WERI-Rb-1 (cell line): ENCODE data around the gene ZNF77.

Experiments
- DNase-seq: peaks from one replicate; pipeline ENCODE4 v3.0.0-alpha.2; 2020
- H3K27ac ChIP-seq: fragments of 250-450 bp; sonication (Bioruptor Pico); 2 replicates; pipeline ENCODE4 v1.5.1; 2020; ENCODE audit warnings: mild to moderate bottlenecking, moderate library complexity
- H3K27me3 ChIP-seq: fragments of 250-450 bp; sonication (Bioruptor Pico); 2 replicates; pipeline ENCODE4 v1.5.1; 2021; ENCODE audit warnings: mild to moderate bottlenecking, low read depth, moderate library complexity; ENCODE audit not compliant: insufficient read depth, severe bottlenecking
- H3K36me3 ChIP-seq: fragments of 250-450 bp; sonication (Bioruptor Pico); 2 replicates; pipeline ENCODE4 v1.5.1; 2020; ENCODE audit warnings: mild to moderate bottlenecking, moderate library complexity
- H3K4me3 ChIP-seq: 2 replicates; pipeline ENCODE4 v1.5.1; 2011; ENCODE audit warnings: low read depth, mild to moderate bottlenecking, control low read depth, low read length
- H3K9me3 ChIP-seq: fragments of 250-450 bp; sonication (Bioruptor Pico); 2 replicates; pipeline ENCODE4 v1.5.1; 2021; ENCODE audit warnings: mild to moderate bottlenecking, moderate library complexity; ENCODE audit not compliant: severe bottlenecking
- TF ChIP-seq, protein P1 (sequence below): IDR thresholded peaks from 2 replicates; pipeline ENCODE4 v1.5.1; 2011; ENCODE audit warnings: low read depth, mild to moderate bottlenecking, control low read depth, inconsistent platforms, low read length

The ZNF77 gene

DNA sequence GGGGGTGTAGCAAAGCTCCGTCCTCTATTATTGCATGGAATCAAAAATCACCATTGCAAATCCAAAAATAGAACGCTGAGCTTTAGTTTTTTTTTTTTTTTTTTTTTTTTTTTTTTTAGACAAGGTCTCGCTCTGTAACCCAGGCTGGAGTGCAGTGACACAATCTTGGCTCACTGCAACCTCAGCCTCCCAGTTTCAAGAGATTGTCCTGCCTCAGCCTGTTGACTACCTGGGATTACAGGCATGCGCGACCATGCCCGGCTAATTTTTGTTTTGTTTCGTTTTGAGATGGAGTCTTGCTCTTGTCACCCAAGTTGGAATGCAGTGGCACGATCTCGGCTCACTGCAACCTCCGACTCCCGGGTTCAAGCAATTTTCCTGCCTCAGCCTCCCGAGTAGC is 15.3 kb upstream of the ZNF77 start:
- H3K27me3 ChIP-seq, result no peaks in the 10 kb centered on the region
- no peaks in the 10 kb centered on the region for H3K9me3 ChIP-seq
- no peak for DNase-seq
- no peak overlapping the region for H3K27ac ChIP-seq
- TF ChIP-seq, protein P1, sequence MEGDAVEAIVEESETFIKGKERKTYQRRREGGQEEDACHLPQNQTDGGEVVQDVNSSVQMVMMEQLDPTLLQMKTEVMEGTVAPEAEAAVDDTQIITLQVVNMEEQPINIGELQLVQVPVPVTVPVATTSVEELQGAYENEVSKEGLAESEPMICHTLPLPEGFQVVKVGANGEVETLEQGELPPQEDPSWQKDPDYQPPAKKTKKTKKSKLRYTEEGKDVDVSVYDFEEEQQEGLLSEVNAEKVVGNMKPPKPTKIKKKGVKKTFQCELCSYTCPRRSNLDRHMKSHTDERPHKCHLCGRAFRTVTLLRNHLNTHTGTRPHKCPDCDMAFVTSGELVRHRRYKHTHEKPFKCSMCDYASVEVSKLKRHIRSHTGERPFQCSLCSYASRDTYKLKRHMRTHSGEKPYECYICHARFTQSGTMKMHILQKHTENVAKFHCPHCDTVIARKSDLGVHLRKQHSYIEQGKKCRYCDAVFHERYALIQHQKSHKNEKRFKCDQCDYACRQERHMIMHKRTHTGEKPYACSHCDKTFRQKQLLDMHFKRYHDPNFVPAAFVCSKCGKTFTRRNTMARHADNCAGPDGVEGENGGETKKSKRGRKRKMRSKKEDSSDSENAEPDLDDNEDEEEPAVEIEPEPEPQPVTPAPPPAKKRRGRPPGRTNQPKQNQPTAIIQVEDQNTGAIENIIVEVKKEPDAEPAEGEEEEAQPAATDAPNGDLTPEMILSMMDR, result no peak
- H3K4me3 ChIP-seq, result no peak overlapping the region
- H3K36me3 ChIP-seq, result no peaks in the 10 kb centered on the region

DNA sequence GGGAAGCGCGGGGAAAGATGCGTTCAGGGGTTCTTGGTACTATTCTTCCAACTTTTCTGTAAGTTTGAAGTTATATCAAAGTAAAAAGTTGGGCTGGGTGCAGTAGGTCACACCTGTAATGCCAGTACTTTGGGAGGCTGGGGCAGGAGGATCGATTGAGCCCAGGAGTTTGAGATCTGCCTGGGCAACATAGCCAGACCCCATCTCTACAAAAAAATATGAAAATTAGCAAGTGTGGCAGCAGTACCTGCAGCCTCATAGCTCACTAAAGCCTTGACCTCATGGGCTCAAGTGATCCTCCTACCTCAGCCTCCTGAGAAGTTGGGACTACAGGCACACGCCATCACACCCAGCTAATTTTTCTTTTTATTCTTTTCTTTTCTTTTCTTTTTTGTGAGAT is 12.4 kb upstream of the ZNF77 start:
- Histone ChIP-seq H3K4me3 (no peak overlapping the region), H3K9me3 (no peaks in the 10 kb centered on the region), H3K36me3 (no peaks in the 10 kb centered on the region), H3K27ac (no peak overlapping the region), H3K27me3 (no peaks in the 10 kb centered on the region)
- TF ChIP-seq, protein P1, result no peak
- DNase-seq, result no peak

DNA sequence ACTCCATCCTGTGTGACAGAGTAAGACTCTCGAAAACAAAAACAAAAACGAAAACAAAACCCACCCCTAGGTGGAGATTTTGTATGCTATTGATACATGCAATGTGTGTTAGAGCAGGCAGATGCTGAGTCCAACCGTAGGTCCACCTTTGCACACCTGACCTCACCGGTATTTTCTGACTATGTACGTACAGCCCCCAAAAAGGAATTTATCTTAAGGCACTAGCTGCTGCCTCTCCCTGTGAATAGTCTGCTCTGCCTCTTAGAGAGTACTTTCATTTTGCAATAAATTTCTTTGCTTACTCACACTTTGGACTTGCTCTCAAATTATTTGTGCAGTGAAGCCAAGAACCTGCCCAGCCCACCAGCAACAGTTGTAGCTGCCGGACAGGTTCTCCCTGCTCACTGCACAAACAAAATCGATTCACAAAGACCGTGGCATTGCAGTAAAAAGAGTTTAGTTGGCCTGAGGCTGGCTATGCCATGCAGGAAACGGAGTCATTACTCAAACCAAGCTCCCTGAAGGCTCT is 8.2 kb upstream of the ZNF77 start:
- TF ChIP-seq, protein P1, result peak; percentile 17; the same call in 1 of the 2 replicates
- no peak overlapping the region for H3K27ac ChIP-seq
- no peak for DNase-seq
- no peaks in the 10 kb centered on the region for H3K27me3 ChIP-seq
- peak overlapping the region; percentile 11; the same call in 1 of the 2 replicates for H3K4me3 ChIP-seq
- H3K9me3 ChIP-seq, result no peaks in the 10 kb centered on the region
- H3K36me3 ChIP-seq, result no peaks in the 10 kb centered on the region; the same call in 1 of the 2 replicates

DNA sequence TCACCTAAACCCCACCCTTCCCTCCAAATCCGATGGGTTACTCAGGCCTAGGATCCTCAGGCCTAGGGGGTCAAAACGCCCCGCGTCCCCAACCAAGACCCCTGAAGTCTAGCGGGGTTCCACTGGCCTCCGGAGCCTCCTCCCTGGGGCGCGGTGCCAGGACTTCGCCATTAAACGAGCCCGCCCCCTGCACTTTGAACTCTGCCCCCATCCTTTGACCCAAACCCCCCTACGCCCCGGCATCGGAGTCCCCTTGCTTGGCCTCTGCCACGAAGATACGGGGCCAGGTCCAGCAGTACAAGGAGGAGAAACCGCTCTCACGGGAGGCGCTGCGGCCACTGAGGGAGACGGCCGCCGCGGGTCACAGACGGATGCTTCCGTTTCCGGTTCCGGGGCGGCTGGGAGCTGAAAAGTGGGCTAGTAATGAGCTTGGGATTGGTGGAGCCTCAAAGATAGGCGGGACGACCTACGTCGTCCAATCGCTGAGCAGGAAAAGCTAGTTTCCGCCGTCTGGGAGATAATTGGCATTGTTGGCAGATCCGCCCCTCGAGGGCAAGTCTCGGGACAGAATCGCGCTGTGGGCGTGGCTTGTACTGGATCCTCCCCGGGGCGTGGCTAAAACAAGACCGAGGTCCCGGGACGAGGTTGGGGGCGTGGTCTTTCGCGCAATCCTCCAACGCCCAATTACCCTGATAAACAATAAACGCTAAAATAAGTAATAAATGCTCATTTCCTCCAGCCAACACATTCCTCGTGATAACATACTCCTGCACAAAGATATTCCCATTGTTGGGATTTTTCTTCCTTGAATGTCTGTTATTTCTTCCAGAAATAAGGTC is 5.7 kb upstream of the ZNF77 start:
- TF ChIP-seq, protein P1, result no peak
- peak overlapping the region; percentile 90 for H3K4me3 ChIP-seq
- H3K27me3 ChIP-seq, result no peaks in the 10 kb centered on the region
- no peaks in the 10 kb centered on the region for H3K9me3 ChIP-seq
- peak overlapping the region; percentile 85 for H3K27ac ChIP-seq
- DNase-seq, result peak; percentile 100
- H3K36me3 ChIP-seq, result no peaks in the 10 kb centered on the region; the same call in 1 of the 2 replicates

DNA sequence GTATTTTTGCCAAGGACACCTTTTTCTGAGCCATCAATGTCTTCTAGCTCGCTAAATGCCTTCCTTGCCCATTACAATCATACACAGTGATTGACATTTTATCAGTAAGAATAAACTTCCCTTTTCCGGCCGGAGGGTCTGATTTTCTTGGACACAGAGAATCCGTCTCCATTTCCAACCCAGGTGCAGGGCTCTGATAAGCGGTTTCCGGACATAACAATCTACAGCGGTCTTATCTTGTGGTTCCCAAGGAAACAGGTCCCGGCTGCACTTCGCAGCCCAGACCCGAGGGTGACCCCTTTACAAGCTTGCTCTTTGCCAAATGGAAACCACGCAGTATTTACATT is 5.1 kb upstream of the ZNF77 start:
- Histone ChIP-seq H3K4me3 (peak overlapping the region; percentile 90), H3K27me3 (no peaks in the 10 kb centered on the region), H3K9me3 (no peaks in the 10 kb centered on the region), H3K36me3 (peaks cover 4% of the 10 kb centered on the region), H3K27ac (peak overlapping the region; percentile 85)
- DNase-seq, result peak; percentile 26
- TF ChIP-seq, protein P1, result no peak
